ENCODE data around the gene TLR6. TPM values are rescaled to one million over a fixed set of nuclear protein-coding genes. Genes with fewer than 3 reads are reported as not detected.

The TLR6 gene
- total and polyA plus RNA-seq, 4 donors: 0.26 to 2.1 (median 1.3) TPM

- DNase-seq (ENCODE audit: low spot score): no peak
- Histone ChIP-seq H3K9me3 (ENCODE audit: control insufficient read depth in 4 of 4, low read length in 3 of 4) (no peaks in the 10 kb centered on the region), H3K9ac (ENCODE audit: low read depth in 1 of 2, low read length in 2 of 2) (no peak overlapping the region), H3K4me3 (ENCODE audit: low read depth in 1 of 3, low read length in 3 of 3) (no peak overlapping the region), H3K27ac (ENCODE audit: low read depth in 1 of 2, low read length in 2 of 2) (no peak overlapping the region), H3K4me1 (ENCODE audit: control insufficient read depth in 4 of 4, insufficient read depth in 4 of 4, low read length in 3 of 4) (no peaks in the 10 kb centered on the region), H3K27me3 (ENCODE audit: control insufficient read depth in 4 of 4, insufficient read depth in 4 of 4, low read length in 3 of 4) (no peaks in the 10 kb centered on the region), H3K36me3 (ENCODE audit: control insufficient read depth in 4 of 4, insufficient read depth in 3 of 4, low read depth in 1 of 4, low read length in 3 of 4) (no peaks in the 10 kb centered on the region)
- no peak for TF ChIP-seq RXRA (IDR thresholded peaks at IDR 0.05)
- no peak for TF ChIP-seq REST (IDR thresholded peaks at IDR 0.05)
- no peak for TF ChIP-seq JUND (IDR thresholded peaks at IDR 0.05)
- TF ChIP-seq HNF4G (IDR thresholded peaks at IDR 0.05): no peak
- TF ChIP-seq MAX (IDR thresholded peaks at IDR 0.05): no peak
- no peak for TF ChIP-seq TAF1 (conservative IDR thresholded peaks at IDR 0.05)
- no peak for TF ChIP-seq NR2F2 (IDR thresholded peaks at IDR 0.05)
- TF ChIP-seq GABPA (IDR thresholded peaks at IDR 0.05 in 1 of 2, conservative IDR thresholded peaks at IDR 0.05 in 1 of 2): no peak
- no peak for TF ChIP-seq ZBTB33 (IDR thresholded peaks at IDR 0.05)
- TF ChIP-seq FOXA2 (IDR thresholded peaks at IDR 0.05): no peak
- TF ChIP-seq EGR1 (IDR thresholded peaks at IDR 0.05; ENCODE audit: low read depth in 2 of 2): no peak
- no peak for TF ChIP-seq HNF4A (conservative IDR thresholded peaks at IDR 0.05)
- WGBS: 97% methylated on average over 3 of the region's 3 CpGs
Measured at GRCh38 chr4:38846015-38846414, 10.6 kb downstream of the TLR6 start.

GRCh38 chr4:38842994-38843393 lies 13.6 kb downstream of the TLR6 start:
- 94% methylated on average over 4 of the region's 4 CpGs for WGBS
- TF ChIP-seq FOXA2 (IDR thresholded peaks at IDR 0.05) (no peak), MAX (IDR thresholded peaks at IDR 0.05) (no peak), RXRA (IDR thresholded peaks at IDR 0.05) (no peak), YY1 (IDR thresholded peaks at IDR 0.05) (no peak), CTCF (IDR thresholded peaks at IDR 0.05; ENCODE audit: low read depth, low read length, missing input control) (no peak), HNF4A (conservative IDR thresholded peaks at IDR 0.05) (no peak), SP1 (IDR thresholded peaks at IDR 0.05) (no peak), RAD21 (IDR thresholded peaks at IDR 0.05) (no peak), ATF3 (IDR thresholded peaks at IDR 0.05) (no peak), GABPA (IDR thresholded peaks at IDR 0.05 in 1 of 2, conservative IDR thresholded peaks at IDR 0.05 in 1 of 2) (no peak), EGR1 (IDR thresholded peaks at IDR 0.05; ENCODE audit: low read depth in 2 of 2) (no peak)
- Histone ChIP-seq H3K9ac (ENCODE audit: low read depth in 1 of 2, low read length in 2 of 2) (no peak overlapping the region), H3K9me3 (ENCODE audit: control insufficient read depth in 4 of 4, low read length in 3 of 4) (no peaks in the 10 kb centered on the region), H3K4me1 (ENCODE audit: control insufficient read depth in 4 of 4, insufficient read depth in 4 of 4, low read length in 3 of 4) (no peaks in the 10 kb centered on the region), H3K27ac (ENCODE audit: low read depth in 1 of 2, low read length in 2 of 2) (no peak overlapping the region), H3K27me3 (ENCODE audit: control insufficient read depth in 4 of 4, insufficient read depth in 4 of 4, low read length in 3 of 4) (no peaks in the 10 kb centered on the region), H3K4me3 (ENCODE audit: low read depth in 1 of 3, low read length in 3 of 3) (no peak overlapping the region), H3K36me3 (ENCODE audit: control insufficient read depth in 4 of 4, insufficient read depth in 3 of 4, low read depth in 1 of 4, low read length in 3 of 4) (no peaks in the 10 kb centered on the region)
- DNase-seq (ENCODE audit: low spot score): no peak
